ENCODE results near the gene HGS.

HGS gene

GRCh38 chr17:81656118-81656743, 27.6 kb upstream of the HGS start, which contains the start of gene PDE6G:
TSS of gene PDE6G (minus strand) at chr17:81656542. CDS start at chr17:81653305, 3,237 bp downstream.
- DNase-seq = no peak

GRCh38 chr17:81656835-81657234, 27.0 kb upstream of the HGS start:
- DNase-seq = no peak

- DNase-seq = no peak
Observed at GRCh38 chr17:81659038-81659437, 24.8 kb upstream of the HGS start.

- no peak for DNase-seq
Observed at GRCh38 chr17:81660441-81660840, 23.4 kb upstream of the HGS start.

GRCh38 chr17:81662002-81662401, 21.8 kb upstream of the HGS start:
- no peak for DNase-seq

- DNase-seq = no peak
Observed at GRCh38 chr17:81664051-81664470, 19.8 kb upstream of the HGS start.

GRCh38 chr17:81665205-81666091, 18.4 kb upstream of the HGS start:
- no peak for DNase-seq

- no peak for DNase-seq
Observed at GRCh38 chr17:81666092-81666341, 17.8 kb upstream of the HGS start.

- peak; percentile 96 for DNase-seq
Observed at GRCh38 chr17:81666342-81667191, 17.2 kb upstream of the HGS start, which contains the start of the genes CCDC137 and OXLD1. TSS of gene CCDC137 (plus strand) at chr17:81666737. CDS start at chr17:81666767, 30 bp downstream. TSS of gene OXLD1 (minus strand) at chr17:81666605. CDS start at chr17:81666577, 28 bp downstream.

GRCh38 chr17:81667754-81668153, 16.1 kb upstream of the HGS start:
- DNase-seq = no peak

- DNase-seq = no peak
Observed at GRCh38 chr17:81672504-81672903, 11.3 kb upstream of the HGS start.

- no peak for DNase-seq
Observed at GRCh38 chr17:81672954-81673353, 10.9 kb upstream of the HGS start.

GRCh38 chr17:81673561-81674258, 10.1 kb upstream of the HGS start:
- DNase-seq = no peak

GRCh38 chr17:81675515-81676221, 8.1 kb upstream of the HGS start:
- DNase-seq = peak; percentile 24

GRCh38 chr17:81676906-81677305, 6.9 kb upstream of the HGS start:
- no peak for DNase-seq

GRCh38 chr17:81680150-81680549, 3.7 kb upstream of the HGS start:
- DNase-seq = no peak

GRCh38 chr17:81681672-81682071, 2.1 kb upstream of the HGS start:
- no peak for DNase-seq

- no peak for DNase-seq
Observed at GRCh38 chr17:81682565-81683207, 1.1 kb upstream of the HGS start.

GRCh38 chr17:81683208-81683583, 615 bp upstream of the HGS start:
- DNase-seq = no peak

- no peak for DNase-seq
Observed at GRCh38 chr17:81684442-81684911, 666 bp downstream of the HGS start.

GRCh38 chr17:81685108-81685507, 1.3 kb downstream of the HGS start:
- DNase-seq = peak; percentile 26
